K562 (cell line): ENCODE data around the gene PRELID2. TPM values are rescaled to one million over a fixed set of nuclear protein-coding genes. Genes with fewer than 3 reads are reported as not detected.

Experiments
- ATAC-seq: fragments of 200-7000 bp; cut with Tn5 transposase; 3 replicates; pipeline ENCODE4 v1.9.1; 2020; ENCODE audit warnings: moderate library complexity
- BruUV-seq: library from RNA; stranded (reverse); fragments of 400-500 nt; replicated peaks from 2 replicates; lab custom pipeline; 2021; lab: Mats Ljungman, UMichigan
- CTCF ChIA-PET: fragments of 300-600 bp; formaldehyde crosslinking; extraction: SDS; loops from one replicate; lab custom pipeline; 2021; ENCODE audit warnings: low intra/inter-chr PET ratio; lab: Yijun Ruan, JAX
- POLR2A ChIA-PET: fragments of 300-600, 350-650 bp; sonication (Branson Sonifier 250); formaldehyde crosslinking; extraction: SDS; loops from one replicate; lab custom pipeline; 2021; ENCODE audit warnings: antibody characterized with exemption, inconsistent platforms; lab: Yijun Ruan, JAX
- DNase-seq, 4 experiments: peaks; one replicate each; pipeline versions ENCODE4 v3.0.0 to v3.0.0-alpha.2; 2011 to 2018; ENCODE audit warnings: low spot score in 3 of 4, mixed read lengths in 3 of 4; ENCODE audit errors: extremely low read depth in 1 of 4
- FAIRE-seq: peaks from 2 replicates; lab custom pipeline; 2011; peaks lifted over from hg19 to GRCh38; lab: Jason Lieb, UNC
- H2AFZ ChIP-seq: 2 replicates; pipeline ENCODE4 v1.6.0; 2011; ENCODE audit warnings: low read depth, low read length, control low read depth, inconsistent platforms
- H3K27ac ChIP-seq: fragments of 200-600 bp; 3 replicates; pipeline ENCODE4 v1.8.0; 2011; ENCODE audit warnings: low read depth, mild to moderate bottlenecking, control low read depth, inconsistent platforms, low read length, moderate library complexity, mixed read lengths; ENCODE audit errors: extremely low read depth
- H3K27me3 ChIP-seq, 2 experiments: fragments of 300-600 bp in 1 of 2; 2 replicates in 1 of 2; 3 replicates in 1 of 2; pipeline versions ENCODE4 v1.6.0 to v1.8.0; 2011; ENCODE audit warnings: inconsistent platforms in 2 of 2, low read length in 2 of 2, mild to moderate bottlenecking in 1 of 2, mixed read lengths in 1 of 2, moderate library complexity in 1 of 2; ENCODE audit not compliant: control insufficient read depth in 2 of 2, insufficient read depth in 2 of 2
- H3K36me3 ChIP-seq: fragments of 300-600 bp; 3 replicates; pipeline ENCODE4 v1.8.0; 2011; ENCODE audit warnings: mild to moderate bottlenecking, low read length, inconsistent platforms; ENCODE audit not compliant: control insufficient read depth, insufficient read depth
- H3K4me1 ChIP-seq, 2 experiments: fragments of 200-600 bp in 1 of 2; replicated peaks in 1 of 2; 2 replicates in 1 of 2; 3 replicates in 1 of 2; pipeline versions ENCODE4 v1.5.1 to v1.8.0; 2011; ENCODE audit warnings: inconsistent platforms in 2 of 2, low read length in 2 of 2, mild to moderate bottlenecking in 1 of 2, mixed read lengths in 1 of 2, moderate library complexity in 1 of 2; ENCODE audit not compliant: control insufficient read depth in 2 of 2, insufficient read depth in 2 of 2
- H3K4me2 ChIP-seq: 2 replicates; pipeline ENCODE4 v1.6.1; 2011; ENCODE audit warnings: low read length, control low read depth, inconsistent platforms, mixed read lengths; ENCODE audit not compliant: insufficient read depth
- H3K4me3 ChIP-seq: fragments of 200-600 bp; sonication (generic), shearing (Covaris generic); 2 replicates; pipeline ENCODE4 v1.5.1; 2016; ENCODE audit warnings: control low read depth, inconsistent platforms
- H3K79me2 ChIP-seq: fragments of 200-600 bp; 3 replicates; pipeline ENCODE4 v1.8.0; 2011; ENCODE audit warnings: low read length, inconsistent platforms; ENCODE audit not compliant: control insufficient read depth, insufficient read depth
- H3K9ac ChIP-seq, 2 experiments: 2 replicates each; pipeline versions ENCODE4 v1.6.0 to v1.6.1; 2011; ENCODE audit warnings: low read depth in 2 of 2, low read length in 2 of 2, control low read depth in 1 of 2, inconsistent platforms in 1 of 2, mild to moderate bottlenecking in 1 of 2, mixed read lengths in 1 of 2; ENCODE audit not compliant: insufficient read depth in 1 of 2
- H3K9me1 ChIP-seq: one replicate; pipeline ENCODE4 v1.6.0; 2011; ENCODE audit warnings: inconsistent platforms, mild to moderate bottlenecking, low read length, moderate library complexity; ENCODE audit not compliant: control insufficient read depth, insufficient read depth
- H3K9me3 ChIP-seq: replicated peaks from 2 replicates; pipeline ENCODE4 v1.5.1; 2011; ENCODE audit warnings: low read depth, low read length, inconsistent platforms; ENCODE audit not compliant: control insufficient read depth, insufficient read depth
- H4K20me1 ChIP-seq: replicated peaks from 2 replicates; pipeline ENCODE4 v1.6.1; 2011; ENCODE audit warnings: low read length, inconsistent platforms, mixed read lengths; ENCODE audit not compliant: control insufficient read depth, insufficient read depth
- ATF3 ChIP-seq, 2 experiments: fragments of 450-650 bp in 1 of 2; sonication (generic) in 1 of 2; formaldehyde crosslinking in 1 of 2; IDR thresholded peaks in 1 of 2; conservative IDR thresholded peaks in 1 of 2; 2 replicates each; pipeline versions ENCODE4 v1.6.1 to v1.8.1; 2016 to 2023; ENCODE audit warnings: mild to moderate bottlenecking in 2 of 2, moderate library complexity in 2 of 2, inconsistent platforms in 1 of 2, missing genetic modification reagents in 1 of 2
- CEBPG ChIP-seq, 3 experiments: fragments of 200-800 bp in 1 of 3; sonication (Bioruptor generic) in 1 of 3; sonication (generic) in 1 of 3; formaldehyde crosslinking in 1 of 3; IDR thresholded peaks in 2 of 3; conservative IDR thresholded peaks in 1 of 3; 2 replicates each; pipeline versions ENCODE4 v1.6.1 to v1.8.0; 2016 to 2022; ENCODE audit warnings: missing compliant biosample characterization in 2 of 3, missing genetic modification characterization in 2 of 3, mild to moderate bottlenecking in 1 of 3, missing genetic modification reagents in 1 of 3
- FOSL1 ChIP-seq: fragments of 200-800 bp; sonication (Bioruptor generic); conservative IDR thresholded peaks from 2 replicates; pipeline ENCODE4 v1.6.1; 2016; ENCODE audit warnings: missing genetic modification characterization, missing compliant biosample characterization
- JUN ChIP-seq, 2 experiments: sonication (generic) in 1 of 2; formaldehyde crosslinking in 1 of 2; IDR thresholded peaks; 2 replicates each; pipeline versions ENCODE4 v1.6.1 to v1.8.0; 2012 to 2022; ENCODE audit warnings: borderline replicate concordance in 2 of 2, mild to moderate bottlenecking in 2 of 2, improper control_type of control experiment in 1 of 2, low read depth in 1 of 2, low read length in 1 of 2, missing genetic modification reagents in 1 of 2
- NFYB ChIP-seq: IDR thresholded peaks from 2 replicates; pipeline ENCODE4 v1.6.1; 2011; ENCODE audit warnings: mild to moderate bottlenecking, moderate library complexity; ENCODE audit not compliant: insufficient read length; ENCODE audit errors: extremely low read depth
- ZNF347 ChIP-seq: fragments of 450-650 bp; formaldehyde crosslinking; IDR thresholded peaks from 2 replicates; pipeline ENCODE4 v1.4.0; 2020; ENCODE audit warnings: low read depth, mild to moderate bottlenecking, moderate library complexity
- WGBS: fragments of 100-300 bp; shearing (Covaris generic); methylation state at CpG from one replicate; pipeline ENCODE4 v1.1.6; 2016; ENCODE audit warnings: low coverage, mixed read lengths; ENCODE audit not compliant: insufficient coverage; ENCODE audit errors: missing lambda C conversion rate; 5-methylcytosine and 5-hydroxymethylcytosine counted together
- in situ Hi-C: fragments of 300-500 bp; cut with MboI; formaldehyde crosslinking; loops from 4 replicates; pipeline ENCODE4 v1.15.0; 2018; ENCODE audit warnings: inconsistent platforms, mixed read lengths
- intact Hi-C: fragments of 100-400 bp; cut with micrococcal nuclease; formaldehyde crosslinking; loops from 2 replicates; pipeline ENCODE4 v1.14.2; 2022
- polyA plus RNA-seq, 8 experiments: library from polyadenylated mRNA; depleted of rRNA in 4 of 8; stranded (reverse) in 5 of 8; unstranded in 3 of 8; fragments of >200 nt; fragmentation: Nextera tagmentation in 2 of 8; fragmentation: Illumina TruSeq in 1 of 8; extraction: Ambion mirVana in 2 of 8; extraction: Trizol in 1 of 8; gene quantifications; 2 replicates each; pipeline versions ENCODE4 v1.2.1 to v1.2.3, GENCODE V29; 2011 to 2014; ENCODE audit warnings: inconsistent platforms in 1 of 8, missing spikeins in 1 of 8
- total RNA-seq, 7 experiments: library from RNA; depleted of rRNA in 6 of 7; stranded (reverse); fragments of >200 nt in 6 of 7; fragmentation: Illumina TruSeq in 2 of 7; extraction: Trizol in 2 of 7; gene quantifications; 2 replicates each; pipeline versions ENCODE4 v1.2.1 to v1.2.3, GENCODE V29; 2011 to 2021; ENCODE audit warnings: low replicate concordance in 1 of 7

Gene PRELID2
- total and polyA plus RNA-seq, 9 of the 15 experiments (the other 6 are each of a cell fraction or from before 2014, with no cell fraction given) = 6.4 to 68.2 (median 28.8) TPM

GRCh38 chr5:145775893-145776444 is 59.2 kb downstream of the PRELID2 start:
- CTCF ChIA-PET = no interaction called here
- in situ Hi-C loops = no loop called here
- no peaks in the 10 kb centered on the region for H3K27me3 ChIP-seq
- DNase-seq (no peak), FAIRE-seq (no peak), ATAC-seq (peak; percentile 40; the same call in 1 of the 3 replicates)
- intact Hi-C loops = no loop called here
- H3K36me3 ChIP-seq = no peaks in the 10 kb centered on the region
- H3K27ac ChIP-seq = no peak overlapping the region
- H3K9me3 ChIP-seq = no peaks in the 10 kb centered on the region; the same call in 1 of the 2 replicates
- 42% methylated on average over 2 of the region's 2 CpGs for WGBS
- H3K4me3 ChIP-seq = no peak overlapping the region
- TF ChIP-seq ATF3 (IDR thresholded peaks at IDR 0.05) (peak; percentile 49), ATF3 (CRISPR knock-in tag; conservative IDR thresholded peaks at IDR 0.05) (no peak), FOSL1 (tag) (peak; percentile 57), CEBPG (CRISPR knock-in tag; IDR thresholded peaks at IDR 0.05) (no peak), CEBPG (tag; conservative IDR thresholded peaks at IDR 0.05 in 1 of 2, IDR thresholded peaks at IDR 0.05 in 1 of 2) (peak in 1 of 2 experiments; percentile 73; a peak in 2 of 4 replicates), ZNF347 (CRISPR knock-in tag) (no peak), NFYB (no peak), JUN (IDR thresholded peaks at IDR 0.05; ENCODE audit: borderline replicate concordance, low read depth, low read length) (0 out of 2 replicates have a peak, but pooled peaks have one; percentile 16), JUN (CRISPR knock-in tag; IDR thresholded peaks at IDR 0.05; ENCODE audit: borderline replicate concordance) (no peak)
- 0 out of 5 replicates have a peak, but pooled peaks cover 0 to 3% of the 10 kb centered on the region in 2 experiments for H3K4me1 ChIP-seq
- POLR2A ChIA-PET = no interaction called here
- H3K9ac ChIP-seq = no peak overlapping the region
- no peak overlapping the region for H2AFZ ChIP-seq
- H3K4me2 ChIP-seq = no peak overlapping the region
- no peaks in the 10 kb centered on the region for H3K9me1 ChIP-seq
- no TSS peak for BruUV-seq
- no peaks in the 10 kb centered on the region for H4K20me1 ChIP-seq
- no peaks in the 10 kb centered on the region for H3K79me2 ChIP-seq
